Measurements from ENCODE around the gene MAGI2. TPM values are rescaled to one million over a fixed set of nuclear protein-coding genes. Genes with fewer than 3 reads are reported as not detected.

MAGI2 gene
- total RNA-seq, 2 donors from 2014 or later, result 10.3 to 19.2 TPM

- H3K27me3 Mint-ChIP-seq (ENCODE audit: insufficient read depth), result no peaks in the 10 kb centered on the region
- Histone ChIP-seq H3K4me1 (ENCODE audit: control insufficient read depth, insufficient read depth, low read length) (no peaks in the 10 kb centered on the region), H3K27me3 (ENCODE audit: control insufficient read depth, insufficient read depth, low read length, poor library complexity, severe bottlenecking) (no peaks in the 10 kb centered on the region), H3K36me3 (ENCODE audit: control insufficient read depth, insufficient read depth, low read length) (no peaks in the 10 kb centered on the region), H3K4me3 (ENCODE audit: low read length) (no peak overlapping the region), H3K9me3 (ENCODE audit: control insufficient read depth, low read length) (peaks cover 5% of the 10 kb centered on the region), H3K27ac (ENCODE audit: low read depth, low read length) (no peak overlapping the region), H3K9ac (ENCODE audit: extremely low read depth, low read length, poor library complexity, severe bottlenecking) (no peak overlapping the region)
- H3K4me1 Mint-ChIP-seq, result peaks cover 8% of the 10 kb centered on the region
- TF ChIP-seq, protein P1, sequence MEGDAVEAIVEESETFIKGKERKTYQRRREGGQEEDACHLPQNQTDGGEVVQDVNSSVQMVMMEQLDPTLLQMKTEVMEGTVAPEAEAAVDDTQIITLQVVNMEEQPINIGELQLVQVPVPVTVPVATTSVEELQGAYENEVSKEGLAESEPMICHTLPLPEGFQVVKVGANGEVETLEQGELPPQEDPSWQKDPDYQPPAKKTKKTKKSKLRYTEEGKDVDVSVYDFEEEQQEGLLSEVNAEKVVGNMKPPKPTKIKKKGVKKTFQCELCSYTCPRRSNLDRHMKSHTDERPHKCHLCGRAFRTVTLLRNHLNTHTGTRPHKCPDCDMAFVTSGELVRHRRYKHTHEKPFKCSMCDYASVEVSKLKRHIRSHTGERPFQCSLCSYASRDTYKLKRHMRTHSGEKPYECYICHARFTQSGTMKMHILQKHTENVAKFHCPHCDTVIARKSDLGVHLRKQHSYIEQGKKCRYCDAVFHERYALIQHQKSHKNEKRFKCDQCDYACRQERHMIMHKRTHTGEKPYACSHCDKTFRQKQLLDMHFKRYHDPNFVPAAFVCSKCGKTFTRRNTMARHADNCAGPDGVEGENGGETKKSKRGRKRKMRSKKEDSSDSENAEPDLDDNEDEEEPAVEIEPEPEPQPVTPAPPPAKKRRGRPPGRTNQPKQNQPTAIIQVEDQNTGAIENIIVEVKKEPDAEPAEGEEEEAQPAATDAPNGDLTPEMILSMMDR (conservative IDR thresholded peaks at IDR 0.05), result no peak
- DNase-seq, result peak; percentile 49
- no peaks in the 10 kb centered on the region for H3K36me3 Mint-ChIP-seq (ENCODE audit: low read depth)
- no peak overlapping the region for H3K27ac Mint-ChIP-seq
- WGBS, 2 experiments (ENCODE audit: insufficient coverage in 1 of 2, insufficient read length in 1 of 2), result 93 to 100% methylated on average over 4 of the region's 4 CpGs
- no peaks in the 10 kb centered on the region for H3K9me3 Mint-ChIP-seq
- H3K4me3 Mint-ChIP-seq, result no peak overlapping the region
Observed at GRCh38 chr7:79216236-79216635, 237.2 kb downstream of the MAGI2 start.

GRCh38 chr7:79212334-79212733, 241.1 kb downstream of the MAGI2 start:
- WGBS, 2 experiments (ENCODE audit: insufficient coverage in 1 of 2, insufficient read length in 1 of 2), result 100% methylated on average over 1 of the region's 1 CpG; no CpG with 5 or more reads in 1 of the 2 experiments
- H3K4me3 ChIP-seq (ENCODE audit: low read length), result no peak overlapping the region
- H3K27ac Mint-ChIP-seq, result no peak overlapping the region

GRCh38 chr7:79211724-79212123, 241.7 kb downstream of the MAGI2 start:
- Mint-ChIP-seq H3K36me3 (ENCODE audit: low read depth) (no peaks in the 10 kb centered on the region), H3K27me3 (ENCODE audit: insufficient read depth) (no peaks in the 10 kb centered on the region), H3K4me1 (peaks cover 8% of the 10 kb centered on the region), H3K4me3 (no peak overlapping the region), H3K9me3 (no peaks in the 10 kb centered on the region), H3K27ac (no peak overlapping the region)
- H3K9ac ChIP-seq (ENCODE audit: extremely low read depth, low read length, poor library complexity, severe bottlenecking), result no peak overlapping the region
- H3K4me1 ChIP-seq (ENCODE audit: control insufficient read depth, insufficient read depth, low read length), result no peaks in the 10 kb centered on the region
- no peak overlapping the region for H3K4me3 ChIP-seq (ENCODE audit: low read length)
- no peak overlapping the region for H3K27ac ChIP-seq (ENCODE audit: low read depth, low read length)
- H3K9me3 ChIP-seq (ENCODE audit: control insufficient read depth, low read length), result no peaks in the 10 kb centered on the region
- H3K27me3 ChIP-seq (ENCODE audit: control insufficient read depth, insufficient read depth, low read length, poor library complexity, severe bottlenecking), result no peaks in the 10 kb centered on the region
- TF ChIP-seq, protein P1 (conservative IDR thresholded peaks at IDR 0.05), result no peak
- no peak for DNase-seq
- WGBS, 2 experiments (ENCODE audit: insufficient coverage in 1 of 2, insufficient read length in 1 of 2), result 97 to 100% methylated on average over 2 of the region's 2 CpGs
- no peaks in the 10 kb centered on the region for H3K36me3 ChIP-seq (ENCODE audit: control insufficient read depth, insufficient read depth, low read length)

More at GRCh38 chr7:79212334-79212733, 241.1 kb downstream of the MAGI2 start:
- Histone ChIP-seq H3K4me1 (ENCODE audit: control insufficient read depth, insufficient read depth, low read length) (no peaks in the 10 kb centered on the region), H3K9ac (ENCODE audit: extremely low read depth, low read length, poor library complexity, severe bottlenecking) (no peak overlapping the region), H3K27ac (ENCODE audit: low read depth, low read length) (no peak overlapping the region), H3K9me3 (ENCODE audit: control insufficient read depth, low read length) (no peaks in the 10 kb centered on the region), H3K27me3 (ENCODE audit: control insufficient read depth, insufficient read depth, low read length, poor library complexity, severe bottlenecking) (no peaks in the 10 kb centered on the region), H3K36me3 (ENCODE audit: control insufficient read depth, insufficient read depth, low read length) (no peaks in the 10 kb centered on the region)
- Mint-ChIP-seq H3K4me1 (peaks cover 8% of the 10 kb centered on the region), H3K36me3 (ENCODE audit: low read depth) (no peaks in the 10 kb centered on the region), H3K27me3 (ENCODE audit: insufficient read depth) (no peaks in the 10 kb centered on the region), H3K9me3 (no peaks in the 10 kb centered on the region), H3K4me3 (no peak overlapping the region)
- DNase-seq, result no peak
- TF ChIP-seq, protein P1 (conservative IDR thresholded peaks at IDR 0.05), result no peak
